ENCODE data around the gene PRKCE.

PRKCE gene

DNA sequence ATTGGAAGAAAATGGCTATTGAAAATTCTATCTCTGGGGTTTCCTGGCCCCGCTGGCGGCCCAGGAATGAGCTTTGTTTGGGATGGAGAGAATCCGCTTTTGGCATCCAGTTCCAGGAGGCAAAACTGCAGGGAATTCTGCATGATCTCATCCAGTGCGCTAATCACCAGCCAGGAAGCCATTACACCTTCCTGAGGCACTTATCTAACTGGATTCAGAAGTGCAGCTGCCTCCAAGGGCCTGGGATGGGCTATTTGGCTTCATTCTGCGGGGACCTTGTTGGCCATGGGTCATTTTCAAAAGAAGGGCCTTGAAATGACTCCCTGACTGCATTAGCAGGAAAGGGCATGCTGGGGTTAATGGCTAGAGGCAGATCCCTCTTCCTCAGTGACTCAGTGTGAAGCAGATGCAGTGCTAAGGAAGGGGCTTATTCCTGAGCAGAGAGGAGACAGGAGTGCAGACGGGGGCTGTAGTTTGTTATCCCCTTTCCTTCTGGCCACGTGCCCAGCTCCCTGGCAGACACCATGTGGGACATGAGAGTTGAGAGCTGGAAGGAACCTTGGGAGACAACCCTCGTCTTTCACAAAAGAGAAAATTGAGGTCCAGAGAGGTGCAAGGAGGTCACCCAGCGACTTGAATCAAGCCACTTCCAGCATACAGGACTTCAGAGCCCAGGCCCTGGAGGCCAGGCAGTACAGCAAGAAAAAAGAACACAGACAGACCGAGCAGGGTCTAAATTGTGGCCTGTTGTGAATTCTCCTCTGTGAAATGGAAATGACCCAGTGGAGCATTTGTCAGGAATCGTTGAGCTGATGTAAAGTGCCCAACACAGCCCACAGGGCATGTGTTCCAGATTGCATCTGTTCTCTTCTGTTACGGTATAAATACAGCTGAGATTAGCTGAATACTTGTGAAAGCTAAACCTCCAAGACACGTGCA, 161.8 kb downstream of the PRKCE start:
- DNase-seq (ENCODE audit: low read depth), result no peak

DNA sequence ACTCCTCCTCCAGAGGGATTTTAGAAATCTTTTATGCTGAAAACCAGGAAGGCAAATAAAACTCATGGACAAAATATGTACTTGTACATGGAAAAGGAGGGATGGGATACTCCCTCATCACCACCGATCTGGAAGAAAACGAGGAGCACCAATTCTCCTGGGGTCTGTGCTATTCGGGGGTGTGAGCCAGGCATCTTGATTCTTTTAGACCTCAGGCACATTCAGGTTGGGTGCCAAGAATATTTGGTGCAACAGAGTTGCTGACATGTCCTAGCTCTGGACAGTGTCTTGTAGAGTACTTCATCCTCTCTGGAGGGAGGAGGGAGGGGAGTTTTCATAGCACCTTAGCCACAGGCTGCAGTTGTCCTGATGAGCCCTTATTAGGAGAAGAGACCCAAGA, 163.0 kb downstream of the PRKCE start:
- DNase-seq (ENCODE audit: low read depth), result no peak

DNA sequence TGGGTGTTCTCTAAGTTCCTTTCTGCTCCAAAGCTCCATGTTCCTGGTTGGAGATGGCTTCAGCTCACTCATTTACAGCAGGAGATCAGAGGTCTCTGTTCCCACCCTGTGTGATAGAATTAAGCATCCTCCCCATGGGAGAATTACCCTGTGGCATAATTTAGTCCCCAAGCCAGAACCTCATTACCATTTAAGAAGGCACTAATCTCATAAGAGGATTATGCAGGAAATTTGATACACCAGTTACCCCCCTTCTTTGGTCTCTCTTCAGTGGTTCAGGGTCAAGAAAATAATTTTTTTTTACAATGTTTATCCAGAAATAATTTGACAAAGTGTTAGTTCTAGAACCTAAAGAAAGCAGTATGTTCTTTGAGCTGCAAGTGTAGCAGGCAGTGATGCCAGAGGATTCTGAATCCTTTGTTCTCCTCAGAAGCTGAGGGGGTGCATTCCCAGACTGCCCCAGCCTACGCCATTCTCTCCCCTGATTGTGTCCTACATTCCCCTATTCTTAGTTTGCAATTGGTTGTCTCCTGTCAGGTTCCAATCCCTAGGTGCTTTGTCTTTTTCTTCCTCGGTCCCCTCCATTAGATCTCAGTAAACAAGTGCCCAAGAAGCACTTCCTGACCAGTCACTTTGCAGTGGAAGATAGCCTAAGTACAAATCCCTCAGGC, 163.6 kb downstream of the PRKCE start:
- DNase-seq (ENCODE audit: low read depth), result no peak

DNA sequence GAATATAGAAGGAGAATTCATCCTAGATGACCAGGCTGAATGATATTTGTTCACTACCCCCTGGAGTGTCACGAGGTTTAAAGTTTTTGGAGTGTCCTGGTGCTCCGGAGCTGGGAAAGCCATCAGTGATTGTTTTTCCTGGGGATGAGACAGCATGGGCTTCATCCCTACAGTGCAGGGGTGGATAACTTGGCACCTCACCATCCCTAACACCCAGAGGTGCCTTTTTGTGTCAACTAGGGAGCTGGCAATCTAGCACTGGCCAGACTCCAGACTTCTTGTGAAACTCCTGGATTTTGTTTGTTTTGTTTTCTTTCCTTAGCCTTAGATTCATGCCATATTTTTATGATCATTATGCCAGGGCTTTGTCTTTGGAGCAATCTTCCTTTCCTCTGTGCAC, 164.8 kb downstream of the PRKCE start:
- DNase-seq (ENCODE audit: low read depth), result no peak

DNA sequence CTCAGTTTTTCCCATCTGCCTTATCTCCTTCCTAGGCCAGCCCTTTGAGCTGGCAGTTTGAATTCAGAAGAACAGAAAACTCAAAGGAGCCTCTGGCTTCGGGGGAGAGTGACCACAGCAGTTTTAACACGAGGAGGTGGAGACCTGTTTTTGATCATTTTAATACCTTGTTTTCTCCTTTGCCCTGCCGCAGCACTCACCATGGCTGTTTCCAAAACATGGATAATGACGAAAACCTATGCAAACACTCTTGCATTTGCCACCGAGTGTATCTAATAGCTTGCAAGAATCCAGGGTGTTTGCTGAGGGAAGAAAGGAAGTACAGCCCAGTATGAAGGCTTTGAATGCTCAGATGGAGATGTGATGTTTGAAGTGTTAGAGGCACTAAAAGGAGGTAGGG, 167.1 kb downstream of the PRKCE start:
- DNase-seq (ENCODE audit: low read depth), result no peak

DNA sequence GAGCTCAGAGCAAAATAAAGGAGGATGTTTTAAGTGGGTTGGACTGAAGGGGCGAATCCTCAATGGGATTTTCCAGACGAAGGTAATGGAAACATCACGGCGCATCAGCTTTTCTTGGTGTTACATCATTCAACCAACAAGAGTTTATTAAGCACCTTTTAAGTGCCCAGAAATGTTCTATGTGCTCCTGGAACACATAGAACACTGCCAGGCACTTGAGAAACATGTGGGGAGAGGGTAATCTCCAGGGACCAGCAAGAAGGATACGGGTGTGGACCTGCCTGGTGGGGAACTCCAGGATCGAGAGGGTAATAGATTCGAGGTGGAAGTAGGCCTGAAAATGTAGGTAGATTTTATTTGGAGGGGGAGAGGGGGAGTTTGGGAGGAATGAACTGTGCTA, 168.6 kb downstream of the PRKCE start:
- DNase-seq (ENCODE audit: low read depth), result no peak

DNA sequence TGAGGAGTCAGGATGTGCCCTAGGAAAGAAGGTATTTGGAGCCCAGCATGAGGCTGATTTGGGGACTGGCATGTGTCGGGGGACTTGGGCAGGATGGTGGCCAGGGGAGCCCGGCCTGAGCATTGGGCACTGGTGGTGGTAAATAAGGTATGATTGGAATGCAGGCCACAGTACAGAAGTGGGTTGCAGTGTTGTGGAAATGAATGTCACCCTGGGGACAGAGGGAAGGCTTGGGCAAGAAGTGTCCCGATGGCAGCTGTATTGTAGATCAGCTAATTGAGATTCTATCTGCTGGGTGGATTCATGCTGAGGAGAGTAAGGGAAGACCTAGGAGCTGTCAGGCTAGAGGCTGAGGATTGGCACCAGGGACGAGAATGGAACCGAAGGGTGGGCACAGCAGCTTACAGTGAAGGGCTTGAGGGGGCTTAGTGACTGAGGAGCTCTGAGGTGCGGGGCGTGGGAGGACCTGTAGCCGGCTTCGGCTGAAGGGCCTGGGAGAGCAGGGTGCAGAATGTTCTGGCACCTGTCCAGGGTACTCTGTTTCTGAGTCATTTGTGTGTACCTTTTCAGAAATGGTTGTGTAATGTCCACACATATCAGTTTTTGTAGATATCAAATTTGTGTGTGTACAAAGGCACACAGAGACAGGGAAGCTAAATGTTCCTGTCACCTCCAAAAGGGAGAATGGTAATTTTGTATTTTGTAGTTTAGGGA, 170.2 kb downstream of the PRKCE start:
- DNase-seq (ENCODE audit: low read depth), result no peak

DNA sequence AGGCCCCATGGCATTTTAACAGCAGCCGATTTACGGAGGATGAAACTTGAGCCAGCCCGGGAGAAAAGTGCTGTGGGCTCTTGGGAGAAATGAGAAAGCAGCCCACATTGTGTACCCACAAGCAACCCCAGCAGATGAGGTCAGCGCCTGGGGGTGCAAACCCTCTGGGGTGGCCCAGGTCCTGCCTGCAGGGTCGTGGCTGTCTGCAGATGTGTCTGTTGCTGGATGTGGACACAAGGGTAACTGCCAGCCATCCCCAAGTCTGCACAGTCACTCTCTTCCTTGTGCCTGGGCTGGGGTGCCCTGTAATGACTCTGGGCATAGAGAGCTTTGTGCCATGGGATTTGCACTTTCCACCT, 170.8 kb downstream of the PRKCE start:
- no peak for DNase-seq (ENCODE audit: low read depth)

DNA sequence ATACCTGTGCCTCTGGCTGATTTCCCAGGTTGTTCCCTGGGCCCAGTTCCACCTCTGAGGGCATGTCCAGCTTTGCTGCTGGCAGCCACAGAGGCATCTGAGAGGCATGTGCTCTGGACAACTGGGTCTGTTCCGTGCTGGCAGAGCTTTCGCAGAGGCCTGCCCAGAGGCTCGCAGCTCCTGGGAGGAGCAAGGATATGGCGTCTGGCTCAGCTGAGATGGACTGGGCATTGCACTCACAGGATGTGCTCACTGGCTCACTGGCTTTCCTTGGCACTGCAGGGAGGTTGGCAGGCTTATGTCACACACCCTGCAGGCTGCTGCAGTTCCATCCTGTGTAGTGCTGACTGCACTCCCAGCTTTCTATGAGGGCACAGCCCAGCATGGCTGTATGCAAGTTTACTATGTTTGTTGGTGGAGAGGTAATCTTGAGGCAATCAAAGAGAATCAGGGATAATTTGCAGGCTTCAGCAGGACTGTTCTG, 172.3 kb downstream of the PRKCE start:
- no peak for DNase-seq (ENCODE audit: low read depth)

DNA sequence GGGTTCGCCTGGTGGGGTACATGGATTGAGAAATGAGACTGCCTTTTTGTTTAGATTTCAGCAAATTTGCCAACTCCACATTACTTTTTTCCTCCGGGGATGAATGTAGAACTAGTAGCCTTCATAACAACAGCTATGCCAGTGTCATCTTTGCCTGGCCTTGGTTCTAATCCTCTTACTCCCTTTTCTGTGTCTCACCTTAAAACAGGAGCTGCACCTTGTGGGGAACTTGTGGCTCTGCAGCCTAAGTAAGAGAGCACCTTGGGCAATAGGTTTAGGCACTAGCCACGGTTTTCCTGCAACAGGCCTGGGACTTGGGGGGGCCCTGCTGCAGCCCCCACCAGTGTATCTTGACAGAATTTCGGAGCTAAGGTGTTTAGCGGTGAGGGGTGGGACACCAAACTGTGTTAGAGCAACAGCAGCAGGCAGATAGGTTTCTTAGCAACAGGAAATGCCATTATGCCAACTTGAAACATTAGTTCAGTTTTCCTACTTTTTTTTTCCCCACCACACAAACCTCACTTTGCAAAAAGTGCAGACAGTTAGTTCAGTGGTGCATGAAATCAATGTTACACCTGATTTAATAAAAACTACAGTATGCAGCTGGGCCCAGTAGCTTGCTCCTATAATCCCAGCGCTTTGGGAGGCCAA, 173.7 kb downstream of the PRKCE start:
- no peak for DNase-seq (ENCODE audit: low read depth)

DNA sequence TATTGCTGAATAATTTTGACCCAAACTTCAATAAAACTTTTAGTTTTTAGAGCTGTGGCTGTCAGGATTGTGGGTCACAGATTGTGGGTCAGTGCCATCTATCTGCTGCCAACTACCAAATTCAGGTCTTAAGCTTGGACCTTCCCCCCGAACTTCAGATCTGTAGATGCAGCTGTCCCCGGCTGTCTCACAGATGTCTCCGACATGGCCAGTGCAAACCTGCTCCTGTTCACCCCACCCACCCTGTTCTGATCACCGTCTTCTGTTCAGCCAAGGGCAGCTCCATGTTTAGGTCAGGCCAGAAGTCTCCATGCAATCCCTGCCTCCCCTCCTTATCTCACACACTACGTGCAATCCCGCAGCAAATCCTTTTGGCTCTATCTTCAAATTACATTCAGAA, 175.0 kb downstream of the PRKCE start:
- DNase-seq (ENCODE audit: low read depth), result no peak

DNA sequence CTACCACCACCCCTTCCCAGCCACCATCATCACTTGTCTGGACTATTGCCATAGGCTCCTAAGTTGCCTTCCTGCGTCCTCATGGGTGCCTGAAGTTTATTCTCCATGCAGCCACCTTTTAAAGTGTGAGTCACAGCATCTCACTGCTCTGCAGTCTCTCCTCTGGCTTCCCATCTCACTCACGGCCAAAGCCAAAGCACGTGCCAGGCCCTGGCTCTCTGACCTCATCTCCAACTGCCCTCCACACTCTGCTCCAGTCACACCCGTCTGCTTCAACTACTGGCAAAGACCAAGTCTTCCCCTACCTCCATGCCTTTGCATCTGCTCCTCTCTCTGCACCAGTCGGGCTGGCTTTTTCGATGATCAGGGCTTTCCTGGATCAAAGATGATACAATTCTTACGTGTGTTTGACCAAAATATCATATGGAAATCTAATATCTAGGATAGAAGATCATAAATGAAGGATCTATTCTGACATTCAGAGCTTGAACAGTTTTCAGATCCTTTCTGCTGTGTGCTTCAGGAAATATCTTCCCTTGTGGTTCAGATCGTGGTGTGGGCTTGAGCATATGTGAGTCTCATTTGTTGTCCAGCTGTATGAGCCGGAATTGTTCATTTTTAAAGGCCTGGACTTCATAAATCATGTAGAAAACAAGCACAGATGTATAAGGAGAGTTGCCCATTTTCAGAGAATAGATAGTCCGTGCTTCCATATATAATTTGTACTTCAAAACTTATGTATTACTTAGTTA, 175.6 kb downstream of the PRKCE start:
- DNase-seq (ENCODE audit: low read depth), result no peak

DNA sequence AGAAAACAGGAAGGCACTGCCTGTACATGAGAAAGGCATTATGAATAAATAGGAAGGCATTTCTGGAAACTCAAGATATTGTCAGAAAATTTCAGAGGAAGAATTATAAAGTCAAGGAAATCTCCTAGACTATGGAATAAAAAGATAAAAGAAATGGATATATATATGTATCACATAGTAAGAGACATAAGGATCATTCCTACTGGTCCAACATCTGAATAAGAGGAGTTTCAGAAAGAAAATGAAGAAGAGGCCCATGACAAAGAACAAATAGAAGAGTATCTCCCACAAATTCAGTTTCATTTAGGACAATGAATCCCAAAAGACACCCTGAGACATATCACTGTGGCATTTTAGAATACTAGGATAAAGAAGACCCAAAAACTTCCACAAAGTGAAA, 178.8 kb downstream of the PRKCE start:
- DNase-seq (ENCODE audit: low read depth), result no peak

DNA sequence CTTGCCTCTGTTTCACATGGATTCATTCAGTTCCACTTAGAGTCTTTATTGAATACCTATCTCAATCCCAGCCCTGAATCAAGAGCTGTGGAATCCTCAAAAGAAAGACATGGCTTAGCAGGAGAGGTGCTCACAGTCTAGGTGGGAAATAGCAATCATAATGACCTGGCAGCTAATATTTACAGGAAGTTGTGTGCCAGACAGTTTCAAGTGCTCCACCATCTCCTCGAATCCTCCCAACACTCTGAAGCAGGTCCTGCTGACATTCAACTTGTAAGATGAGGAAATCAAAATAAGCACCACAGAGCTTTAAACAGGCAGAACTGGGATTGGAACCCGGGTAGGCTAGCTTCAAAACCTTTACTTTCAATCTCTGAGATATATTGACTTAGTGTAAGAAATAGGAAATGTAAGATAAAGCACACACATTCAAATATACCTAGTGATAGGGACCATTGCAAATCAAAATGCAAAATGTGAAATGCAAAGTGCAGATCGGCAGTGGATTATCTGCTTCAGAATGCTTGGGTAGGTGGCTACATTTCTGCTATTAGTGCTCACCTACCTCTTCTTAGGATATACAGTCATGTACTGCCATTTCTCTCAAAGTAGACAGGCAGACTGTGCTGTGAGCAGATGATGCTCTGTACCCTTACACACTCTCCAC, 182.0 kb downstream of the PRKCE start:
- no peak for DNase-seq (ENCODE audit: low read depth)

DNA sequence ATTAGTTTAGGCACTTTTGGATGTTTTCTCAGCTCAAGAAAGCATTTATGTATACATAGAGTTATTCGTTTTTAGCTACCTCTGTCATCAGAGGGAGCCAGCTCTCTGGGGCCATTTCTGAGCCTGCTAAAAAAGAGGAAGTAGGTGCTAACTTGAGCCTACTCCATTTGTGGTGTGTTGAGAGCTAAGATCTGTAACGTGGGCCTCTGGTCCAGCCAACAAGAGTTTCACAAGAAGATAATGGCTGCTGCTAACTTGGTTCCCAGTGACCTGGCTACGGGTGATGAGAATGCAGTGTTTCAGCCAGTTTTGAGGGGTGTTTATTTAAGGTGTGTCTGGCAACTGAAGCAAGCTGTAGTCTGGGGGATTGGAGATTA, 182.5 kb downstream of the PRKCE start:
- DNase-seq (ENCODE audit: low read depth), result no peak

DNA sequence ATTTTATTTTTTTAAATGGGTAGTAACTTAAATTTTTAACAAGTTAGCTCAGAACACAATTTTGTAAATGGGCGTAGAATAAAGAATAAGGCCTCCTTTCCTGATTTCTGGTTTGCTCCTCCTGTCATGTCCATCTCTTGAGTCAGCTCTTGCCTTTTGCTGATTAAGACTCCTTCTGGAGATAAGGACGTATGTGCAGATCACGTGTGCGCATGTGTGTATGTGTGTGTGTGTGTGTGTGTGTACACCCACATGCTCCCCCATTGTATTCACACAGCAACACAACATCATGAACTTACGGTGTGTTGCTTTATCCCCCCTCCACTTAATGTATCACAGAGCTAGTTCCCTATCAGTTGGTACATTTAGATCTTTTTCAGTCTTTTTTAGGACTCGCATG, 182.9 kb downstream of the PRKCE start:
- DNase-seq (ENCODE audit: low read depth), result no peak

DNA sequence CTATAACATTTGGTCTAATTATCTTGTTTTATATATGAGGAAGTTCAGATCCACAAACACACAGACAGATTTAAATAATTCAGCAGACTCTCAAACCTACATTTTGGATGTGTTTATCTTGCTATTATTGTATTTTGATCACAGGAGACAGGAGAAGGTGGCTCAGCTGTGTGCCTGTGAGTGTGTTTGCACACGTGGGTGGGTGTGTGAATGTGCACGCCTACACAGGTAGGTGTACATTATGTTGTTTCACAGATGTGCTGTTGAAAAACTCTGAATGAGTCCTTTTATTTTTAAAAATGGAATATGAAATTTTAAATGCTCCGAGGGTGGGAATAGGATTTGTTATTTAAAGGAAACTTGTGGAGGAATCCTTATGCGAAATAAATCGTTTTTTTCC, 183.4 kb downstream of the PRKCE start:
- no peak for DNase-seq (ENCODE audit: low read depth)

DNA sequence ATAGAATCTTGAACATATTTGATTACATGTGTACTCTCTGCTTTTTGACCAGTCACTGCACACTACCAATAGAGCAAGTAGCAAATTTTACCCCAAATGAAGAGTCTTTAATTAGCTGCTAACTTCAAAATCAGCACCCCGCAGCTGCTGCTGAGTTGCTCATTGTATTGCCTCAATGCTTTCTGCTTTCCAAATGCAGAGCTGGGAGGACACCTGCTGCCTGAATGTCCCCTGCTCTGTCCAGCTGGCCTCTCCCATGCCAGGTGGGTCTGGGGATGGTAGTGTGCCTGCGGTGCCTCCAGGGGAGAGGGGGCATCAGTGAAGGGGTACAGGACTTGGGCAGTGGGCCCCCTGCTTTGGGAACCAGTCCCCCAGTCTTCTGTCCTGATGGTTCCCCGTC, 184.8 kb downstream of the PRKCE start:
- no peak for DNase-seq (ENCODE audit: low read depth)

DNA sequence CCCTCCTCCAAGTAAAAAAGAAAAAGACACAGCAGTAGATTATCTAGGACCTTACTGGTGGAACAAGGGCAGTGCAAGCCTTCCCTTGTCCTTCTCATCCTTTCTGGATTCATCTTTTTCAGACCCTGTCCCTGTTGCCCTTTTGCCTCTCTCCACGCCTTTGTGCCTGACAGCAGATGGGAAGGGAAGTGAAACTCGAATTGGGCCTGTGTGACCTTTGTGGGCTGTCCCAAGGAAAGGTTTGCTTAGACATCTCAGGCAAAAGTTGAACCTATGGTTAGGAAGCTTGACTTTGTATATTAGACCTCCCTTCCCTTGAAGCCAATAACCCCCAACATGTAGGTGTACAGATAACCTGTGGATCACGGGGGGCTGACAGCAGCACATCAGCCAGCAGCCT, 185.3 kb downstream of the PRKCE start:
- DNase-seq (ENCODE audit: low read depth), result no peak

DNA sequence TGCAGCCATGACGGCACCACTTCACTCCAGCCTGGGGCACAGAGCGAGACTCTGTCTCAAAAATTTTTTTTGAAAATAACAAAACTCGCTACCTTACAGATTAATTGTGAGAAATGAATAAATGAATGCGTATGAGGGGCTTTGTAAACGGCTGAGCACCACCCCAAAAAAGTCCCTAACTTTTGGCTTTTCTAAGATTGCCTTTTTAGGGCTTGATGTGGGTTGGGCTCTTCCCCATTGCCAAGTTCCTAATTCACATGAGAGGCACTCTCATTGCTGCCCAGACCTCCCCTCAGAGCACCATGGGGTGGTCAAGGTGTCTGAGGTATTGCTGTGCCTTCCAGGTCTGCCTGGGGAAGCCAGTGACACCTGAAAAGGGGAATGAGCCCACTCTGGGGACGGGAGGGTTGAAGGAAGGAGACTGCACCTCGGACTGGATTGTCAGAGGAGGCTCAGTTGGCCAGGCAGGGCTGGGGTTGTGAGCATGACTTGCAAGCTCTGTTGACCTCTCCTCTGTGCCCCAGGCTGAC, 186.4 kb downstream of the PRKCE start:
- DNase-seq (ENCODE audit: low read depth), result no peak
